GM18505 (cell line): ENCODE results near the gene LTK.
"Not testable (repeated sequence)": the region's sequence is repeated elsewhere in the genome, so short reads cannot be mapped to it uniquely, and the experiment has no call there.

Source experiments
- ATAC-seq: cut with Tn5 transposase; IDR thresholded peaks from one replicate; pipeline ENCODE4 v1.9.1; 2021; ENCODE audit not compliant: unreplicated experiment
- POLR2A ChIP-seq: IDR thresholded peaks from 4 replicates; pipeline ENCODE4 v1.6.1; 2011; ENCODE audit warnings: borderline replicate concordance; ENCODE audit not compliant: insufficient read depth, insufficient read length; ENCODE audit errors: extremely low read depth

LTK gene

DNA sequence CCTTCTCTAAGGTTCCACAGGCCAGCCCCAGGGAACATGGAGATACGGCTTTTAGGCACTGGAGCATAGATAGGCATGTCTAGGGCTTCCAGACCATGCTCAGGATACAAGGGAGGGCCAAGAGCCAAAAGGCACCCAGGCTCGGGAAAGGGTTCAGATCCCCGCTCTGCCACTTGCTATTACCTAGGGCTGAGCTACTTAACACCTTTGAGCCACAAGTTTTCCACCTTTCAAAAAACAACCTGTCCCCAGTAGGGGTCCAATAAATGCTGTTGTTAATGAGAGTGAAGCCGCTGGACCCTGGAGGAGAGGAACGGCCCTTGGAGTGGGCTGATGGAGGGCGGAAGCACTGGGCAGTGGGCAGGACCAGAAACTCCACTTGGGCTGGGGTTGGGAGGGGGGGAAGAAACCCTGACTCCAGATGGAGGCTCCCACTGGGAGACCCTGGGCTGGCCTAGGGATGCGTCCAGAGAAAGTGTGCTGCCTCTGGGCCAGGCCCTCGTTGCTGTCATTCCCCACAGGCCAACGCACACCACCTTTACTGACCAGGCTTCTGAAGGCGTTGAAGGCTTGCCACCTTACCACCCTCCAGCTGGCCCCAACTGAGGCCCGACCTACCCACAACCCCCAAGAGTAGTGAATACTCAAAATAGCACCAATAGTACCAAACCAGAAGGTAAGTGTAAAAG, 28.5 kb downstream of the LTK start:
- no peak for ATAC-seq
- no peak for TF ChIP-seq POLR2A

DNA sequence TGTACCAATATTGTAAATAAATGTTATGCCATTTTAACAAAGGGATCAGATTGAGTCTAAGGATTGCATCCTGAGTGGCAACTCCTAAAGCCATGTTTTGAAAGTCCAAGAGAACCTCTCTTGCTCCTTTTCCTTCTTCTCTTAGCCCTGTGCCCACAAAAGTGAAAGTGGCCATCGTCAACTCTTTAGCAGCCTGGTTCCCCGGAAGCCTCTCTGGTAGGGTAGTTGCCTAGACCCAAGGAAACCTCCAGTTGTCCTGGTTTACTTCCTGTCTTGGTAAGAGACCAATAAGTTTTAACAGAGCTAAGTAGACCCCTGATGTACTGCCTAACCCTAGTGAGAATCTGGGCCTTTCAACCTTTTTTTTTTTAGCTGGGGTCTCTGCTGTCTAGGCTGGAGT, 30.1 kb downstream of the LTK start:
- no peak for TF ChIP-seq POLR2A

DNA sequence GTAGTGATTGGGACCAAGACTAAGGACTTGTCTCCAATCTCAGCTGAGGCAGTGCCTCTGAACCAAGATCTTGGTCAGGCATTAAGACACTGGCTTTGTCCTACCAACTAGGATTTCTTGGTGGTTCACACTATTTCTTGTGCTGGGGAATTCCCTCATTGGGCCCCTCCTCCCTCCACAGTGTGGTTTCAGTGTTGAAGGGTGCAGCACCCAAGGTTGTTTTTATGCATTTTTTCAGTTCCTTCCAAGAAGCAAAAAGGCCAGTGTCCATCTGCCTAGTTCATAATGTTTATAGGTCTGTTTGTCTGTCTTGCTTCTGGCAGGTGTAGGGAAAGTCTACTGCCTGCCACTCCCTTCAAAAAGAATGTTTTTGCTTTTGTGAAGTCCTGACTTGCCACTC, 30.5 kb downstream of the LTK start:
- ATAC-seq = peak; percentile 66
- no peak for TF ChIP-seq POLR2A

More for the DNA sequence above, 30.1 kb downstream of the LTK start:
- no peak for ATAC-seq

DNA sequence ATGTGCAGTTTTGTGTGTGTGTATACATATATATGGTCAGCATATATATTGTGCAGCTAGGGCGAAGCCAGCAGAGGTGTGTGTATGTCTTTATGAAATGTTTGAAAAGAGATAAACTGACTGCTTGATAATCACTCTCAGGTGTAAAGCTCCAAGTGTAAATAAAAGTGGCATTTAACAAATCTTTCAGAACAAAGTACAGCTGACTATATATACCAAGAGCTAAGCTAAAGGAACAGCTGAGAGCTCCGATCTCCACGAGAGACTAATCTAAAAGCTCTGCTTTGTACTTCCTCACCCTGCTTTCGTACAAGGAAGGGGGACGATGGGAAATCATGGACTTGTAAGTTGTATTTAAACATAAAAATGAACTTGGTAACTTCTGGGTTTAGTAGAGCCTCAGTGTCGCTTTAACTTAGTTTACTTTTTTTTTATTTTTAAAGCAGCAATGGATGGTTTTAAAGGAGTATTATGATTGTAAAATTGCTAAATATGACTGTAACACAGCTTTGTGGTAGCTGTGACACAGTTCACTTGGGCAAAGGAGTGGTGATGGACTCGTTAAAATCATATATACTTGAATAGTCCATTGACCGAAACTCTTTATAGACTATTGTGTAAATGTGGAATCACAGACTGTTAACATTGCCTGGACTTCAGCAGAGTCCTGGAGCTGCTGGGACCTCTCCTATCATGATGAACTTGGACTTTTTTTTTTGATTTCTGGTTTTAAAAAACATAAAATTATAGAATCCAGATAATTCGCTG, 31.3 kb downstream of the LTK start:
- no peak for TF ChIP-seq POLR2A
- no peak for ATAC-seq

DNA sequence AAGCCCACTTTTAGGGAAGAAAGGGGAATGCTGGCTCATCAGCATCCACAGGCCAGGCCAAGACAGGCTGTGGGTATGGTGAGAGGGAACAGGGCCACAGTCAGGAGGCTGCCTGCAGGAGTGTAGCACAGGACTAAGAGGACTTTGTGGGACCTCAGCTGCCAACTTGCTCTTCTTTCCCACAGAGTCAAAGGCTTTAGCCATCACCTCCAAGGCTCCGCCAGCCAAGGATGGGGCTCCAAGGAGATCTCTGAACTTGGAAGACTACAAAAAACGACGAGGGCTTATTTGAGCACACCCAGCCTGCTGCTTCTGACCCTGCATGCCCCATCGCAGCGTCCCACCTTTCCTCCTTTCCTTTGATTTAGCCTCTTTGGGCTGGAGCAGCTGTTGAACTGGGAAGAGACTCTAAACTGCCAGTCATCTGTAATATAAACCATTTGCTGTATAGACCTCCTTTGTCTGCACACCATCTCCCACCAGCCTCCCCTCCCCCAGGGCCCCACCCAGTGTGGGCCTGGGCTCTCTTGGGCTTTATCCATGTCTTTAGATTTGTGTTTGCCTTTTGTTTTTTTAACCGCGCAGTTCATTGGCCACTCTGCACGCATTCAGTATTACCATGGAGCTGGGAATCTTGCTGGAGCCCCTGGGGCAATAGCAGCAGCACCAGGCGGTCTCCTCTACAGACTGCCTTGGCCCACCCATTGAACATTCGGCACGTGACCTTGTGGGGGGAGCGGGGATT, 33.1 kb downstream of the LTK start:
- ATAC-seq = no peak
- no peak for TF ChIP-seq POLR2A

DNA sequence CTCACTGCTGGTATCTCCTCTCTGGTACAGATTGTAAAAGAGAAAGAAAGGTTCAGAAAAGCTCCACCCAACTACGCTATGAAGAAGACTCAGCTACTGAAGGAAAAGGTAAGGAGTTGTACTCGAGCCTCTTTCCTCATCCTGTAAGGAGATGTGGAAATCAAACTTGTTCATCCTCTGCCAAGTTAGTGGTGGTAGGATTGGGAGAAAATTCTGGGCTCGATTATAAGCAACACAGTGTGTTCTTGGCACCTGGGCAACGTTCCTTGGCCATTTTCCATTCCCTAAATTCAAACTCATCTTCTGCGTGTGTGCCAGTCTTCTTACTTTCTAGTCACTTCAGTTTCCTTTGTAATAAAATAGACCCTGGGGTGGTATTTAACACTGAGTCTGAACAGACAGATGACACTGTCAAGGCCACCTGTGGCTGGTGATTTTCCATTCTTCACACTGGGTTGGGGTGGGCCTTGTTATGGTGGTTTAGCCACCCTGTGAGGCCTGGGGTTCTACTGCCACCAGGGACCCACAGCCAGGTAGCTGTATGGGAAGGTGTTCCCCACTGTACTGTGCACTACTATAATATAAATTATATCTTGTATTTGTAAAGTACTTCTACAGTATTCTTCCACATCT, 37.1 kb downstream of the LTK start:
- no peak for TF ChIP-seq POLR2A
- no peak for ATAC-seq

DNA sequence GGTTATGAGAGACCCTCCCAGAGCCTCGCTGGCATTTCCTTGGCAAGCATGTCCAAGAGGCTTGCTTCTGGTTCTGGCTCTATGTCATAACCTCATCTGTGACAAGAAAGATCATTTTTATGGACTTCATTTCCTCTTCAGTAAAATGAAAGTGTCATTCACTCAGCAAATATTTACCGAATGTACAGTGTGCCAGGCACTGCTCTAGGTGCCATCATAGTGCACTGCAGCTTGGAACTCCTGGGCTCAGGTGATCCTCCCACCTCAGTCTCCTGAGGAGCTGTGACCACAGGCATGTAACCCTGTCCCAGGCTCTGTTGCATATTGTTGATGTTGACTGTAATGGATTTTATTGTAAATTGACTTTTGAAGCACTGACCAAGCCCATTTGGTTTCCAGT, 38.7 kb downstream of the LTK start:
- ATAC-seq = no peak
- TF ChIP-seq POLR2A = no peak

DNA sequence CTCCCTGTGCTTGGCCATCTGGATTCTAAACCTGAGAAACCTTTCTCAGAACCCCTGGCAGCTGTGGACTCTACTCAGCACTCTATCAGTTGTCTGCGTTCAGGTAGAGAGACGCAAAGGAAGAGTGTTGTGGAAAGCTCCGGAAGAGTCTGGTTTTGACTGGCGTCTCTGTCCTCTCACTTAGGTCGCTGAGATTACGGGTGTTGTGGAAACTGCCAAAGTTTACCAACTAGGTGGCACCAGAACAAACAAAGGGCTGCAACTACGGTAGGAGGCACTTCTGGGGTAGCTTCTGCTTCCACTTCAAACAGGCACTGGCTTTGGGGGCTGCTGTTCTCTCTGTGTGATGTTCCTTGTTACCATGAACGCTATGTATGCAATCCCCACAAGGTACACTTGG, 39.2 kb downstream of the LTK start:
- no peak for ATAC-seq
- TF ChIP-seq POLR2A = no peak

DNA sequence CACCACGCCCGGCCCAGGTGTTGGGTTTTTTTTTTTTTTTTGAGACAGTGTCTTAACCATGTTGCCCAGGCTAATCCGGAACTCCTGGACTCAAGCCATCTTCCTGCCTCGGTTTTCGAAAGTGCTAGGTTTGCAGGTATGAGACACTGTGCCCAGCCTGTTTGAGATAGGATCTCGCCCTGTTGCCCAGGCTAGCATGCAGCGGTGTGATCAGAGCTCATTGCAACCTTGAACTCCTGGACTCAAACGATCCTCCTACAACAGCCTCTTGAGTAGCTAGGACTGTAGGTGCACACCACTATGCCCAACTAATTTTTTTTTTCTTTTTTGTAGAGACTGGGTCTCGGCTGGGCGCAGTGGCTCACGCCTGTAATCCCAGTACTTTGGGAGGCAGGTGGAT, 40.2 kb downstream of the LTK start:
- TF ChIP-seq POLR2A = no peak
- ATAC-seq = no peak

DNA sequence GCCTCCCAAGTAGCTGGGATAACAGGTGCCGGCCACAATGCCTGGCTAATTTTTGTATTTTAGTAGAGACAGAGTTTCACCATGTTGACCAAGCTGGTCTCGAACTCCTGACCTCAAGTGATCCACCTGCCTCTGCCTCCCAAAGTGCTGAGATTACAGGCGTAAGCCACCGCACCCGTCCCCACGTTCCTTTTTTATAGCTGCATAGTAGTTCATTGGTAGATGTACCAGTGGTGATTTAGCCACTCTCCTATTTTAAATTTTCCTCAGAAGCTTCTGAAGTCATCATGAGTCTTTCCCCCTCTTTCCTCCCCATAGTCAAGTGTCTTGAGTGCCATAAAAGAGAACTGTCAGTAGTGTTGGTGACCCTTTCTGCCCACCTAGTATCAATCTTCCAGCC, 44.0 kb downstream of the LTK start:
- ATAC-seq = not testable (repeated sequence)

DNA sequence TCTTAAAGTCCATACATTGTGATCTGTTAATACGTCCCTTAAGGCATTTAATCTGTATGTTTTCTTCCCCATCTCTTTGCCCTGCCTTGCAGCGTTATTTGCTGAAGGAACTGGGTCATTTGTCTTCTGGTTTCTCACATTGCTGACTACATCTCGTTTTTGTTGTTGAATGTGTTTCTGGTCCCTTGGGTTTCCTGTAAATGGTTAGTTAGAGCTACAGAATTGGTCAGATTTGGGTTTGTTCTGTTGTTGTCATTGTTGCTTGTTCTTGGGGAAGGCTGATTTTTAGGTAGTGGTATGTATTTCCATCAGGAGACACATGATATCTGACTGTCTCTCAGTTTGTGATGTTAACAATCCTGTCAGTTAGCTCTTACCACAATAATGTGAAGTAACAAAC, 46.9 kb downstream of the LTK start:
- no peak for TF ChIP-seq POLR2A

DNA sequence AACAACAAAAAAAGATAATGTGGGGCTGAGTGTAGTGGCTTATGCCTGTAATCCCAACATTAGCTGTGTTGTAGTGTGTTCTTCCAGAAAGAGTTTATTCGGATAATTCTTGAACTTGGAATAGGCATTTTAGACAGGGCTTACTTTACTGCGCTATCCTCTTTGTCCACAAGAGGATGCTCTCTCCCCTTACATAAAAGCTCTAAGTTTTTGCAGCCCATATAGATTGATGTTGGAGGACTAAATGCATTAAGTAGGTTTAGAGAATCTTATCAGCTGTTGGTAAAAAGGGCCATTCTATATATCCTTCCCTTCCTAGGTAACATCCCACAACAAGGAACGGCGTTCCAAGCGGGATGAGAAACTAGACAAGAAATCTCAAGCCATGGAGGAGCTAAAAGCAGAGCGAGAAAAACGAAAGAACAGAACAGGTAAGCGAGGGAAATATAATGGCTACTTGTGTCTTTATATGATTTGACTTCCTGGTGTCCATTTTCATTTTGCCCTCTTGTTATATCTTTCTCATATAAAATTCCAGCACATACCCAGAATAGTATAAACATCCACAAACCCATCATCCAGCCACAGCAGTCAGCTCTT, 47.7 kb downstream of the LTK start:
- ATAC-seq = no peak
- no peak for TF ChIP-seq POLR2A

More for the DNA sequence above, 46.9 kb downstream of the LTK start:
- ATAC-seq = no peak

DNA sequence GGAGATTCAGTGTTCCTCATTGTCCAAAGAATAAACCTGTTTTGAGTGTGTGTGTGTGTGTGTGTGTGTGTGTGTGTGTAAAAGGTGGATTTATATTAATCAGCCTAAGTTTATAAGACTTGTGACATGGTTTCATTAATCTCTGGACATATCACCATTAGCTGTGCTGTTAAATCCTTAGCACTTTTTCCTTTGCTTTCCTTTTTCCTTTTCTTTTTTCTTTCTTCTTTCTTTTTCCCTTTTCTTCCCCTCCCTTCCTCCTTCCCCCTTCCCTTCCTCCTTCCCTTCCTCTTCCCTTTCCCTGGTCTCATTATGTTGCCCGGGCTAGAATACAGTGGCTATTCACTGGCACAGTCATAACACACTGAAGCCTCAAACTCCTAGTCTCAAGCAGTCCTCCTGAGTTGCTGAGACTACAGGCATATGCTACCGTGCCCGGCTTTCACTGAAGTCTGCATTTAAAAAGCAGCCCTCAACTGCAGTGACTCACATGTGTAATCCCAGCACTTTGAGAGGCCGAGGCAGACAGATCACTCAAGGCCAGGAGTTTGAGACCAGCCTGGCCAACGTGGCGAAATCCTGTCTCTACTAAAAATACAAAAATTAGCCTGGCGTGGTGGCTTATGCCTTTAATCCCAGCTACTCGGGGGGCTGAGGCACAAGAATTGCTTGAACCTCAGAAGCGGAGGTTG, 48.6 kb downstream of the LTK start:
- ATAC-seq = no peak

More for the DNA sequence above, 48.6 kb downstream of the LTK start:
- TF ChIP-seq POLR2A = no peak
